HepG2 (cell line): Measurements from ENCODE around the gene SPOPL. TPM values are rescaled to one million over a fixed set of nuclear protein-coding genes. Genes with fewer than 3 reads are reported as not detected.

Experiments used
- ATAC-seq: fragments of 200-7000 bp; cut with Tn5 transposase; 3 replicates; pipeline ENCODE4 v1.9.1; 2020; ENCODE audit warnings: mild to moderate bottlenecking, moderate library complexity
- BruUV-seq: library from RNA; stranded (reverse); fragments of 400-500 nt; replicated peaks from 2 replicates; lab custom pipeline; 2021; lab: Mats Ljungman, UMichigan
- CTCF ChIA-PET: fragments of 300-600 bp; formaldehyde crosslinking; extraction: SDS; loops from one replicate; lab custom pipeline; 2021; ENCODE audit warnings: low total read pairs, inconsistent platforms, low intra/inter-chr PET ratio; lab: Yijun Ruan, JAX
- POLR2A ChIA-PET: fragments of 350-600 bp; sonication (Branson Sonifier 250); formaldehyde crosslinking; loops from one replicate; lab custom pipeline; 2020; ENCODE audit warnings: antibody characterized with exemption, inconsistent platforms; lab: Yijun Ruan, JAX
- DNase-seq: peaks from one replicate; pipeline ENCODE4 v3.0.0-alpha.2; 2015; ENCODE audit warnings: low spot score
- FAIRE-seq: peaks from 3 replicates; lab custom pipeline; 2011; peaks lifted over from hg19 to GRCh38; lab: Jason Lieb, UNC
- H2AFZ ChIP-seq: one replicate; pipeline ENCODE4 v1.6.1; 2011; ENCODE audit warnings: low read length, inconsistent platforms
- H3K27ac ChIP-seq: fragments of 300-600 bp; 3 replicates; pipeline ENCODE4 v1.8.0; 2011; ENCODE audit warnings: mixed run types, mild to moderate bottlenecking, mixed read lengths, low read length, inconsistent platforms; ENCODE audit not compliant: insufficient read depth; ENCODE audit errors: extremely low read length
- H3K27me3 ChIP-seq, 2 experiments: fragments of 200-600 bp in 1 of 2; 2 replicates in 1 of 2; 3 replicates in 1 of 2; pipeline versions ENCODE4 v1.6.0 to v1.8.0; 2011; ENCODE audit warnings: low read length in 2 of 2, mild to moderate bottlenecking in 2 of 2, moderate library complexity in 2 of 2, inconsistent platforms in 1 of 2; ENCODE audit not compliant: insufficient read depth in 2 of 2, control insufficient read depth in 1 of 2
- H3K36me3 ChIP-seq, 2 experiments: fragments of 200-600 bp in 1 of 2; replicated peaks in 1 of 2; 2 replicates in 1 of 2; 3 replicates in 1 of 2; pipeline versions ENCODE4 v1.5.1 to v1.8.0; 2011; ENCODE audit warnings: low read length in 2 of 2, inconsistent platforms in 1 of 2; ENCODE audit not compliant: insufficient read depth in 2 of 2, control insufficient read depth in 1 of 2
- H3K4me1 ChIP-seq: 2 replicates; pipeline ENCODE4 v1.5.1; 2012; ENCODE audit warnings: low read length, inconsistent platforms; ENCODE audit not compliant: insufficient read depth
- H3K4me2 ChIP-seq: 2 replicates; pipeline ENCODE4 v1.6.0; 2011; ENCODE audit warnings: low read depth, low read length, inconsistent platforms
- H3K4me3 ChIP-seq, 3 experiments: fragments of 200-600 bp in 1 of 3; sonication (generic), shearing (Covaris generic) in 1 of 3; replicated peaks in 1 of 3; 2 replicates each; pipeline ENCODE4 v1.5.1; 2011 to 2016; ENCODE audit warnings: low read length in 3 of 3, inconsistent platforms in 2 of 3, low read depth in 2 of 3, mild to moderate bottlenecking in 2 of 3, control low read depth in 1 of 3, mixed read lengths in 1 of 3; ENCODE audit not compliant: insufficient read depth in 1 of 3
- H3K79me2 ChIP-seq: one replicate; pipeline ENCODE4 v1.6.1; 2011; ENCODE audit warnings: low read length, inconsistent platforms; ENCODE audit not compliant: insufficient read depth
- H3K9ac ChIP-seq: 2 replicates; pipeline ENCODE4 v1.6.0; 2011; ENCODE audit warnings: mild to moderate bottlenecking, low read depth, low read length, inconsistent platforms; ENCODE audit not compliant: insufficient read depth
- H3K9me3 ChIP-seq: 2 replicates; pipeline ENCODE4 v1.5.1; 2012; ENCODE audit warnings: mild to moderate bottlenecking, low read length
- H4K20me1 ChIP-seq: 2 replicates; pipeline ENCODE4 v1.6.0; 2011; ENCODE audit warnings: inconsistent platforms, mild to moderate bottlenecking, low read length, moderate library complexity; ENCODE audit not compliant: insufficient read depth
- FIP1L1 ChIP-seq: fragments of 200-400 bp; formaldehyde crosslinking; IDR thresholded peaks from 2 replicates; pipeline ENCODE4 v1.6.1; 2018; ENCODE audit warnings: low read depth, mild to moderate bottlenecking, low read length, moderate library complexity, borderline replicate concordance; ENCODE audit not compliant: insufficient read depth
- HMGXB4 ChIP-seq, 2 experiments: sonication (generic) in 1 of 2; formaldehyde crosslinking in 1 of 2; IDR thresholded peaks; 2 replicates each; pipeline versions ENCODE4 v1.4.0 to v1.6.1; 2018 to 2020; ENCODE audit warnings: missing genetic modification reagents in 2 of 2, borderline replicate concordance in 1 of 2, low read depth in 1 of 2, mild to moderate bottlenecking in 1 of 2, missing biosample characterization in 1 of 2
- KAT8 ChIP-seq: IDR thresholded peaks from 2 replicates; pipeline ENCODE4 v1.6.1; 2016; ENCODE audit warnings: missing genetic modification reagents, missing compliant biosample characterization
- NAIF1 ChIP-seq: sonication (generic); formaldehyde crosslinking; IDR thresholded peaks from 2 replicates; pipeline ENCODE4 v1.5.0; 2020; ENCODE audit warnings: mild to moderate bottlenecking, missing genetic modification reagents, borderline replicate concordance
- PRDM15 ChIP-seq: sonication (generic); formaldehyde crosslinking; IDR thresholded peaks from 2 replicates; pipeline ENCODE4 v1.4.0; 2020; ENCODE audit warnings: missing genetic modification reagents
- RERE ChIP-seq: IDR thresholded peaks from 2 replicates; pipeline ENCODE4 v1.6.1; 2016; ENCODE audit warnings: low read depth, missing genetic modification reagents, missing compliant biosample characterization
- TFDP2 ChIP-seq: sonication (generic); formaldehyde crosslinking; IDR thresholded peaks from 2 replicates; pipeline ENCODE4 v1.4.0; 2020; ENCODE audit warnings: missing genetic modification reagents
- U2AF2 ChIP-seq: fragments of 200-400 bp; formaldehyde crosslinking; IDR thresholded peaks from 2 replicates; pipeline ENCODE4 v1.6.1; 2017; ENCODE audit warnings: low read depth, mild to moderate bottlenecking, low read length
- ZNF839 ChIP-seq: sonication (generic); formaldehyde crosslinking; IDR thresholded peaks from 2 replicates; pipeline ENCODE4 v1.4.0; 2020; ENCODE audit warnings: missing genetic modification reagents, mild to moderate bottlenecking, borderline replicate concordance
- WGBS: methylation state at CpG from one replicate; pipeline ENCODE4 v1.1.6; 2017; ENCODE audit warnings: low lambda C conversion rate; 5-methylcytosine and 5-hydroxymethylcytosine counted together
- in situ Hi-C: cut with HindIII; loops from 2 replicates; pipeline ENCODE4 v1.10.0; 2017; ENCODE audit warnings: low pct_unique_long_range_greater_than_20kb; ENCODE audit not compliant: extremely low pct_ligation_motif_present
- intact Hi-C: fragments of 100-400 bp; cut with micrococcal nuclease; formaldehyde crosslinking; loops from one replicate; pipeline ENCODE4 v1.10.0; 2022; ENCODE audit not compliant: unreplicated experiment
- polyA plus RNA-seq, 8 experiments: library from polyadenylated mRNA; depleted of rRNA in 3 of 8; stranded (reverse) in 7 of 8; unstranded in 1 of 8; fragments of >200 nt; fragmentation: Illumina TruSeq in 4 of 8; extraction: Trizol in 4 of 8; gene quantifications; 2 replicates each; pipeline versions ENCODE4 v1.2.1 to v1.2.3, GENCODE V29; 2011 to 2016; ENCODE audit warnings: low read depth in 4 of 8, missing spikeins in 1 of 8, mixed read lengths in 1 of 8; ENCODE audit not compliant: insufficient read depth in 1 of 8
- total RNA-seq, 5 experiments: library from RNA; depleted of rRNA; stranded (reverse); fragments of >200 nt; fragmentation: Illumina TruSeq; extraction: Trizol; gene quantifications; 2 replicates each; pipeline ENCODE4 v1.2.3, GENCODE V29; 2016; ENCODE audit warnings: low read depth in 1 of 5

Gene SPOPL
- total and polyA plus RNA-seq, 2 of the 13 experiments (the other 11 are each of a cell fraction or from before 2014, with no cell fraction given): 12.6 to 51.6 TPM

- no peak for TF ChIP-seq ZNF839 (CRISPR knock-in tag)
- TF ChIP-seq U2AF2: no peak
- TF ChIP-seq PRDM15 (CRISPR knock-in tag): no peak
These were observed 117.4 kb downstream of the SPOPL start (continued) for GRCh38 chr2:138618971-138619370.

- Histone ChIP-seq H3K4me2 (no peak overlapping the region), H3K36me3 (no peaks in the 10 kb centered on the region), H3K27ac (no peak overlapping the region), H4K20me1 (no peaks in the 10 kb centered on the region), H3K4me3 (no peak overlapping the region), H3K9ac (no peak overlapping the region), H3K9me3 (no peaks in the 10 kb centered on the region), H3K4me1 (peaks cover 6% of the 10 kb centered on the region; the same call in 1 of the 2 replicates), H3K27me3 (no peaks in the 10 kb centered on the region; a peak in 2 of 5 replicates), H3K79me2 (no peaks in the 10 kb centered on the region), H2AFZ (no peak overlapping the region)
- CTCF ChIA-PET: no interaction called here
- 17% methylated on average over 2 of the region's 2 CpGs for WGBS
- POLR2A ChIA-PET: no interaction called here
- BruUV-seq: no TSS peak
- ATAC-seq (no peak), FAIRE-seq (no peak), DNase-seq (no peak)
- in situ Hi-C loops (no loop called here), intact Hi-C loops (loop anchor here (10.0 kb wide), 1 partner anchor 164 kb away; the partner anchor contains the start of gene NXPH2)
- TF ChIP-seq FIP1L1 (no peak), TFDP2 (CRISPR knock-in tag) (no peak), NAIF1 (CRISPR knock-in tag) (no peak), RERE (CRISPR knock-in tag) (no peak), KAT8 (CRISPR knock-in tag) (no peak), HMGXB4 (CRISPR knock-in tag; IDR thresholded peaks at IDR 0.05; ENCODE audit: borderline replicate concordance in 1 of 2, low read depth in 1 of 2) (no peak)
These were observed 118.9 kb downstream of the SPOPL start for GRCh38 chr2:138620431-138620830.
